GM18861 (cell line): ENCODE data around the gene RHBDL3.
A peak's percentile ranks its signal among the peaks of the same experiment; 100 is the strongest.
"Not testable (repeated sequence)": the region's sequence is repeated elsewhere in the genome, so short reads cannot be mapped to it uniquely, and the experiment has no call there.

ENCODE experiments used
- ATAC-seq: cut with Tn5 transposase; IDR thresholded peaks from one replicate; pipeline ENCODE4 v1.9.1; 2021; ENCODE audit not compliant: unreplicated experiment

The RHBDL3 gene

GRCh38 chr17:32289471-32290070 lies 23.9 kb downstream of the RHBDL3 start:
- no peak for ATAC-seq

DNA sequence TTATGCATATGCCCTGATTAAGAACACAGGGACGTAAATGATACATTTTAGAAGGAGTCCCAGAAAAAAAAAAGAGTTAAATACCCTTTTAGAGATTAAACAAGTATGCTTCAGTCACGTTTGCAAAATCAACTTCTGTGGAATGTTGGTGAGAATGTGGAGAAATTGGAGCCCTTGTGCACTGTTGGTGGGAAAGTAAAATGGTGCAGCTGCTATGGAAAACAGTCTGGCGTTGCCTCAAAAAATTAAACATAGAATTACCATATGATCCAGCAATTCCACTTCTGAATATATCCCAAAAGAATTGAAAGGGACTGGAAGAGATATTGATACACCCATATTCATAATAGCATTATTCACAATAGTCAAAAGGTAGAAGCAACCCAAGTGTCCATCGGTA lies 26.5 kb downstream of the RHBDL3 start:
- ATAC-seq = no peak

DNA sequence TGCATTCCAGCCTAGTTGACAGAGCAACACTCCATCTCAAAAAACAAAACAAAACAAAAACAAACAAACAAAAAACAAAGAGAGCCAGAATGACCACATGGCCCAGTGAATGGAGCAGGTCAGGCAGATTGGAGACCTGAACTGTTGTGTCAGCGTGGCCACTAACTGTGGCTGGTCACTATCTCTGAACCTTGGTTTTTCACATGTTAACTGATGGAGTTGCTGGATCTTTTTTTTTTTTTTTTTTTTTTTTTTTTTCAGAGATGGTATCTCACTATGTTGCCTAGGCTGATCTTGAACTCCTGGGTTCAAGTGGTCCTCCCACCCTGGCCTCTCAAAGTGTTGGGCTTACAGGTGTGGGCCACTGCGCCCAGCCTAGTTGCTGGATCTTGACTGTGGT lies 31.8 kb downstream of the RHBDL3 start:
- ATAC-seq = no peak

DNA sequence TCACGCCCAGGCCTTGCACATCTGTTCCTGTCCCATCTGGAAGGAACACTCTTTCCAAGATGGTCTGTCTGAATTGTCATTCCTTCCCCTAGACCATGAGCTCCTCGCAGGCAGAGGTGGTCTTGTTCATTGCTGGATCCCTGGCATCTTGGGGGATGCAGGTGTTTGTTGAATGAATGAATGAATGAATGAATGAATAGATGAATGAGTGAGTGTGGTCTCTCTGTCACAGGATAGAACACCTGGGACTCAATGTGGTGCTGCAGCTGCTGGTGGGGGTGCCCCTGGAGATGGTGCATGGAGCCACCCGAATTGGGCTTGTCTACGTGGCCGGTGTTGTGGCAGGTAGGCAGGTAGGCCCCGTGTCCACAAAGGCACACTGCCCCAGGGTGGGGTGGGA lies 32.2 kb downstream of the RHBDL3 start:
- no peak for ATAC-seq

GRCh38 chr17:32298298-32298697 lies 32.7 kb downstream of the RHBDL3 start:
- ATAC-seq = no peak

DNA sequence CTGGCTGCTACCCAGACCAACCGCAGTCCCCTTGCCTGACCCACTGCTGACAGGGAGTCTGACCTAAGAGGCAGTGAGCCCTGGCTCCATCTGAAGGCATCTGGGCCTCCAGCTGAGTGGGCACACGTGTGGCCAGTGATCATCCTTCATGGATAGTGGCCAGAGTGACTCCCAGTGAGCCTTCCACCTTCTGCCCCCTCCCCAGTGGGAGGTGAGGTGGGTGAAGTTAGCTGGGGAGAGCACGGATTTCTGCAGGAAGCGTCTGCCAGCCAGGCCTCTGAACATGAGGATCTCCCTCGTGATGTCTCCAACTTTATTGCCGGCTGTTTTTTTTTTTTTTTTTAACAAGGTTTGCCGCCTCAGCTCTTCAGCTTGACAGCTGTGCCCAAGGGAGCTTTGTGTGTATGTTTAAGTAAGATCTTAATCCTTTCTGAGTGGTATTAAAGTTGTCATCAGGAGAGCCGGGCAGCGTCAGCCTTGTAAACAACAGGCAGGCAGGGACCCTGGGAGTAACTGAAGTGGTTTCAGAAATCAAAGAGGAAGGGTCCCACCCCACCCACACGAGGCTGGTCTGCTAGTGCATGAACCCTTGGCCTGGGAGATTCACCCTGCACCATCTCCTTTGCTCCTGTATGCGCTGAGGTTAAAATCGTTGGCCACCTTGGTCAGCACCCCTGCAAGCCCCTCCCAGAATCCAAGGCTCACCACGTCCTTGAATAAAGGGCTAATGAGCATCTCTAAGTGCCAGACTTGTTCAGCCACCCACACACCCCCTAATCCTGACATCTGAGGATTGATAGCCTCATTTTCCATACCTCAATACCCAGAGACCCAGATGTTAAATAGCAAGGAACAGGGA lies 33.3 kb downstream of the RHBDL3 start:
- no peak for ATAC-seq

DNA sequence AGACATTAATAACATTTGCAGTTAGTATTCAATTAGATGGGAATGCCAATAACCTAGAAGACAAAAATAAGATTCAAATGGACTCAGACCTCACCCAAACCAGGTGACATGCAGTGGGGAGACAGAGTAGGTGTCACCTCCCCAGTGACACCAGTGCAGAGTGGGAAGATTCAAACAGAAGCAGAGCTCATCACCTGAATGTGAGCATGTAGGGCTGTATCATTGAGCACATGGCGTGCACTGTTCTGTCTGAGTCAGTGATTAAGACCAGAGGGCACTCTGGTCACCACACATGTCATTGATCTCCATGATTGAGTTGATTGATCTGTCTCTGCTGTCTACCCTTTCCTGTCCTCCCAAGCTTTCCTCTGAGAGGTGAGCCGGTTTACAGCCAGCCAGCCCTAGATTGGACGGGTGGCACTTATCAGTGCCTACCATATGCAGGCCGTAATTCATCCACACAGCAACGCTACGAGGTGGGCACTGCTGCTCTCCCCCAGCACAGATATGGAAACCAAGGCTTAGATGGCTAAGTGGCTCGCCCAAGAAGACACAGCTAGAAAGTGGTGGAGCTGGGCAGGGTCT lies 34.0 kb downstream of the RHBDL3 start:
- ATAC-seq = no peak

GRCh38 chr17:32302037-32302436 lies 36.4 kb downstream of the RHBDL3 start:
- ATAC-seq = no peak

DNA sequence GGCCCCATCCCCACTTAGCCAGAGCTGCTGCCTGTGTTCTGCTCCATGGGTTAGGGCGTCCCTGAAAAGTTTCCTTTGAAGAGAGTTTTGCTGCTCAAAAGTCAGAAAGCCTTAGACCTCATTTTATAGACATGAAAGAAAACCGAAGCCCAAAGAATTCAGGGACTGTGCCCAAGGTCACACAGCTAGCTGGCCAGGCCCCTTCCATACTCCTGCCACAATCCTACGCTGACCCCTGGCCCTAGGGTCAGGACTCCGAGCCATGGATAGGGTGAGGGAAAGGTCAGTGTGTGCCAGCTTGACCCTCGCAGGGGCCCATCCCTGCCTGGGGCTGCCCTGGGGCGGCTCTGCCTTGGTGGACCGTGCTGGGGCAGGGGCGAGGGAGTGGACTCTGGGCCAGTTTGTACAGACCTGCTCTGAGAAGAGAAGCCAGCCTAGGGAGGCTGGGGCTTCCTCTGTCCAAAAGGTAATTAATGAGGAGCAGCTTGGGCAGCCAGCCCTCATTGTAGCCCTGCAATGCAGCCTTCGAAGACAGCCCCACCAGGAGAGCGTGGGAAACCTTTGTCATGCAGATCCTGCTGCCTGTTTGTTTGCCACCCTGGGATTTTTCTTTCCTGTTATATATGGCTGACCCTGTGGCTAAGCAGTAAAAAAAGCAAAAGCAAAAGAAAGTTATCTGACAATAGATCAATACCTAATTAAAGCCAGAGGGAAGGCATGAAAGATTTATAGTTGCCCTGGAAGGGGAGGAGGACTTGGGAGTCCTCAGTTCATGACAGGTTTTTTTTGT lies 37.4 kb downstream of the RHBDL3 start:
- no peak for ATAC-seq

- ATAC-seq = no peak
Measured at GRCh38 chr17:32303781-32304288, 38.2 kb downstream of the RHBDL3 start.

GRCh38 chr17:32305049-32305448 lies 39.4 kb downstream of the RHBDL3 start:
- no peak for ATAC-seq

DNA sequence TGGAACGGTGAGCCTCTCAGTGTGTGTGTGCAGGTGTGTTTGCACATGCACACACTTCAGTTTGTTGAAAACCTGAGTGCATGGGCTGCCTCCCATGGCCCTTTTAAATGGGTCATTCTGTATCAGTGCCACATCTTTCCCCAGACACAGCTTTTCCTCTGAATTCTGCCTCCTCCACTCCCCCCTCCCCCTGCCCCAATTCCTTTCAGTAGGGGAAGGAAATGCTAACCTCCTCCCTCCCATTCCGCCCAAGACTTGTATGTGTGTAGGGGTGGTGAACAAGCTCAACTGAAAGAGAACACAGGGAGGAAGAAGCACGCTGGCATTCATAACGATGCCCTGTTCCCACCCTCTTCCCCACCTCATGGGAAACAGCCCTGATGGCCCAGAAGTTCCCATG lies 42.0 kb downstream of the RHBDL3 start:
- ATAC-seq = no peak

DNA sequence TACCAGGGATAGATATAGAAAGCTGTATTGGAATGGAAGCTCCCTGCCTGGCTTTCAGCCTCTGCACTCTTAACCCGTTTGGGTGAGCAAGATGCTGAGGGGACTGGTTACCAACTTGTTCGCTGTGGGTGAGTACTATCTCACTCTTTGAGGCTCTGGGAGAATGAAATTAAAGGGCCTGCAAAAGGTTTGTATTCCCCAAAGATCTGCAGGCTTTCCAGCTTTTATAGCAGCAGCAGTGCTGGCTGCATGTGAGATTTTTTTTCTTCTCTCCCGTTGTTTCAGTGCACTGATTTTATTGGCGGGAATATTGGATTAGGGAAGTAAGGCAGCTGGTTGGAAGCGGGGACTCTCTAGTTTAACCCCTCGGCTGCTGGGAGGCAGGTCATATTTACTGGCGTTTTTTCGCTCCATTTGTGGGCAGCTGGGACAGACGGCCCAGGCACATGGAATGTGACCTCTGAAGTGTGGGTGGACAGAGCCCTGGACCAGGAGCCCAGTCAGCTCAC lies 45.5 kb downstream of the RHBDL3 start:
- no peak for ATAC-seq

DNA sequence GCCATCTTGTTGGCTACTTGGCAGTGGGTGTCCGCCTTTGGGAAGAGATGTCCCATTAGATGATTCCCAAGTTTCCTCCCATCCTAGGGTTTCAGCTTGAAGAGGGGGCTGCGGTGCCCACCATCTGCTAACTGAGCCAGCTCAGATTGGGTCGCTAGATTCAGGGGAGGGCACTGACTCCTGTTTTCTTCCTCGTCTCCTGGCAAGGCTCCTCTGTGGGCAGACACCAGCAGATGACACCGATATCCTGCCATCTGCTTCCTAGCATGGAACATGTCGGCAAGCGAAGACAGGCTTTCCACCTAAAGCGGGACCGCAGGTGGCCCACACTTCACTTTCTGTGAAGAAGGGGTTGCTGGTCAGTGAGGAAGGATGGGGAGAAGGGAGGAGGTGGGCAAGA lies 49.0 kb downstream of the RHBDL3 start:
- no peak for ATAC-seq

- no peak for ATAC-seq
Measured at GRCh38 chr17:32315171-32315570, 49.5 kb downstream of the RHBDL3 start.

DNA sequence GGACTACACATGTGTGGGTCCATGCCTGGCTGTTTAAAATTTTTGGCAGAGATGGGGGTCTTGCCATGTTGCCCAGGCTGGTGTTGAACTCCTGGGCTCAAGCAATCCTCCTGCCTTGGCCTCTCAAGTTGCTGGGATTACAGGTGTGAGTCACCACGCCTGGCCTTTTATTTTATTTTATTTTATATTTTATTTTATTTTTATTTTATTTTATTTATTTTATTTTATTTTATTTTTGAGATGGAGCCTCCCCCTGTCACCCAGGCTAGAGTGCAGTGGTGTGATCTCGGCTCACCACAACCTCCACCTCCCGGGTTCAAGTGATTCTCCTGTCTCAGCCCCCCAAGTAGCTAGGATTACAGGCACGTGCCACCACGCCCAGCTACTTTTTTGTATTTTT lies 51.0 kb downstream of the RHBDL3 start:
- ATAC-seq = not testable (repeated sequence)

- no peak for ATAC-seq
Measured at GRCh38 chr17:32317353-32317752, 51.7 kb downstream of the RHBDL3 start.

GRCh38 chr17:32318071-32318470 lies 52.4 kb downstream of the RHBDL3 start:
- ATAC-seq = no peak

DNA sequence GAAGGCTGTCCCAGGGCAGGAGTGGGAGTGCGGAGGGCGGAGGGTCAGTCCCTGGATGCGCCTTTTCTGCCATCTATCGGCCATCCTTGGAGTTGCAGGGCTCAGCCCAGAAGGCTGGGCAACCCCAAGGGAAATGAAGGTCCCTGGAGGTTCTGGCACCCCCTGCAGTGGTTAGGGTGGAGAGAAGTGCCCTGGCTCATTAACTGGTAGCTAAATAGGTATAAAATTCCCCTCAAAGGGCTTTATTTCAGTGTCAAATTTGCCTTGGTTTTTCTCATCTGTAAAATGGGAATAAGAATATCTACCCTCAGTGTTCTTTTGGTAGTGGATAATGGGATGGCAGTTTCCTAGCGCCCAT lies 53.9 kb downstream of the RHBDL3 start:
- ATAC-seq = peak; percentile 52

DNA sequence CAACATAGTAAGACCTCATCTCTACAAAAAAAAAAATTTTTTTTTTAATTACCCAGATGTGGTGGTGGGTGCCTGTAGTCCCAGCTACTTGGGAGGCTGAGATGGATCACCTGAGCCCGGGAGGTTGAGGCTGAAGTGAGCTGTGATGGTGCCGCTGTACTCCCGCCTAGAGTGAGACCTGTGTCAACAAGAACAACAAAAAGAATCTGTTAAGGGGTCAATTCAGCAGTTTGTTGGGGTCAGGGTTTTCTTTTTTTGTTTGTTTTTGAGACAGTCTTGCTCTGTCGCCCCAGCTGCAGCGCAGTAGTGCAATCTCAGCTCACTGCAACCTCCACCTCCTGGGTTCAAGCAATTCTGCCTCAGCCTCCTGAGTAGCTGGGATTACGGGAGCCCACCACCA lies 54.4 kb downstream of the RHBDL3 start:
- not testable (repeated sequence) for ATAC-seq

DNA sequence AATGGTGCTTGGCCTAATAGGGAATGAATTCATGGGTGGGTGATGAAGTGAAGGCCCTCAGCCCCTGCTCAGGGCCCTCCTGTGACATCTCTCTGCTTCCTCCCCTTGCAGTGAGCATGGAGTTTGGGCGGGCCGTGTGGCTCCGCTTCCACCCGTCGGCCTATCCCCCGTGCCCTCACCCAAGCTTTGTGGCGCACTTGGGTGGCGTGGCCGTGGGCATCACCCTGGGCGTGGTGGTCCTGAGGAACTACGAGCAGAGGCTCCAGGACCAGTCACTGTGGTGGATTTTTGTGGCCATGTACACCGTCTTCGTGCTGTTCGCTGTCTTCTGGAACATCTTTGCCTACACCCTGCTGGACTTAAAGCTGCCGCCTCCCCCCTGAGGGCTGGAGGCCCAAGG lies 55.2 kb downstream of the RHBDL3 start:
- no peak for ATAC-seq
